HEK293 (cell line): Measurements from ENCODE around the gene PDE4D.

ENCODE experiments used
- CTCF ChIA-PET: fragments of 350-600 bp; formaldehyde crosslinking; extraction: SDS; loops from one replicate; lab custom pipeline; 2021; ENCODE audit warnings: antibody characterized with exemption; lab: Yijun Ruan, JAX
- POLR2A ChIA-PET: fragments of 300-600 bp; formaldehyde crosslinking; extraction: SDS; loops from one replicate; lab custom pipeline; 2020; ENCODE audit warnings: antibody characterized with exemption, inconsistent platforms; lab: Yijun Ruan, JAX
- H3K27ac ChIP-seq: fragments of 200-500 bp; sonication (Bioruptor generic); 2 replicates; pipeline ENCODE4 v1.5.1; 2014; ENCODE audit warnings: low read depth, low read length, control low read depth, inconsistent platforms; ENCODE audit errors: extremely low read depth
- H3K36me3 ChIP-seq, 2 experiments: fragments of 200-500 bp in 1 of 2; sonication (Bioruptor generic) in 1 of 2; 1 replicate in 1 of 2; 2 replicates in 1 of 2; pipeline ENCODE4 v1.5.1; 2014 to 2017; ENCODE audit warnings: inconsistent platforms in 2 of 2, low read length in 2 of 2; ENCODE audit not compliant: control insufficient read depth in 2 of 2, insufficient read depth in 1 of 2
- H3K4me1 ChIP-seq: fragments of 200-500 bp; sonication (Bioruptor generic); 2 replicates; pipeline ENCODE4 v1.5.1; 2014; ENCODE audit warnings: mild to moderate bottlenecking, low read length, inconsistent platforms; ENCODE audit not compliant: control insufficient read depth, insufficient read depth
- H3K4me3 ChIP-seq: 2 replicates; pipeline ENCODE4 v1.5.1; 2011; ENCODE audit warnings: low read depth, mild to moderate bottlenecking, control low read depth, low read length, moderate library complexity
- H3K9me3 ChIP-seq: fragments of 200-500 bp; sonication (Bioruptor generic); 2 replicates; pipeline ENCODE4 v1.5.1; 2014; ENCODE audit warnings: low read depth, low read length, inconsistent platforms; ENCODE audit not compliant: control insufficient read depth, insufficient read depth
- KLF10 ChIP-seq: fragments of 450-650 bp; IDR thresholded peaks from 2 replicates; pipeline ENCODE4 v1.5.1; 2018; ENCODE audit warnings: missing biosample characterization, mild to moderate bottlenecking, missing genetic modification characterization
- KLF7 ChIP-seq: fragments of 450-650 bp; formaldehyde crosslinking; IDR thresholded peaks from 2 replicates; pipeline ENCODE4 v1.5.1; 2016; ENCODE audit warnings: missing biosample characterization, missing genetic modification characterization, borderline replicate concordance
- PRDM10 ChIP-seq: fragments of 450-650 bp; formaldehyde crosslinking; IDR thresholded peaks from 2 replicates; pipeline ENCODE4 v1.5.1; 2016; ENCODE audit warnings: missing biosample characterization, missing genetic modification characterization
- ZNF114 ChIP-seq: fragments of 450-650 bp; formaldehyde crosslinking; IDR thresholded peaks from 2 replicates; pipeline ENCODE4 v1.5.0; 2017; ENCODE audit warnings: missing biosample characterization, missing genetic modification characterization
- ZNF335 ChIP-seq: fragments of 450-650 bp; formaldehyde crosslinking; conservative IDR thresholded peaks from 2 replicates; pipeline ENCODE4 v1.5.1; 2016; ENCODE audit warnings: missing biosample characterization, missing genetic modification characterization
- ZNF341 ChIP-seq: fragments of 450-650 bp; formaldehyde crosslinking; IDR thresholded peaks from 2 replicates; pipeline ENCODE4; 2016; ENCODE audit warnings: low read depth, missing biosample characterization, missing genetic modification characterization
- ZNF600 ChIP-seq: fragments of 450-650 bp; formaldehyde crosslinking; IDR thresholded peaks from 2 replicates; pipeline ENCODE4 v1.5.1; 2016; ENCODE audit warnings: missing biosample characterization, missing genetic modification characterization
- ZNF664 ChIP-seq: fragments of 450-650 bp; formaldehyde crosslinking; IDR thresholded peaks from 2 replicates; pipeline ENCODE4 v1.5.1; 2016; ENCODE audit warnings: missing biosample characterization, missing genetic modification characterization
- ZNF670 ChIP-seq: fragments of 450-650 bp; formaldehyde crosslinking; IDR thresholded peaks from 2 replicates; pipeline ENCODE4 v1.5.1; 2016; ENCODE audit warnings: missing biosample characterization, missing genetic modification characterization, low read depth
- ZSCAN23 ChIP-seq: fragments of 450-650 bp; formaldehyde crosslinking; IDR thresholded peaks from 2 replicates; pipeline ENCODE4 v1.5.1; 2016; ENCODE audit warnings: missing biosample characterization, missing genetic modification characterization
- ZSCAN4 ChIP-seq: fragments of 450-650 bp; formaldehyde crosslinking; IDR thresholded peaks from 2 replicates; pipeline ENCODE4 v1.5.1; 2017; ENCODE audit warnings: missing biosample characterization, missing genetic modification characterization
- TF ChIP-seq, protein P1 (sequence below): fragments of 450-650 bp; formaldehyde crosslinking; IDR thresholded peaks from 2 replicates; pipeline ENCODE4 v1.5.1; 2016; ENCODE audit warnings: missing biosample characterization, missing genetic modification characterization
- TF ChIP-seq, protein P2 (sequence below): fragments of 450-650 bp; formaldehyde crosslinking; IDR thresholded peaks from 2 replicates; pipeline ENCODE4 v1.5.1; 2016; ENCODE audit warnings: missing biosample characterization, missing genetic modification characterization

PDE4D gene

GRCh38 chr5:59757442-59757841 is 136.1 kb downstream of the PDE4D start:
- Histone ChIP-seq H3K27ac (no peak overlapping the region), H3K36me3 (no peaks in the 10 kb centered on the region), H3K9me3 (no peaks in the 10 kb centered on the region)
- POLR2A ChIA-PET = no interaction called here
- TF ChIP-seq, protein P1, sequence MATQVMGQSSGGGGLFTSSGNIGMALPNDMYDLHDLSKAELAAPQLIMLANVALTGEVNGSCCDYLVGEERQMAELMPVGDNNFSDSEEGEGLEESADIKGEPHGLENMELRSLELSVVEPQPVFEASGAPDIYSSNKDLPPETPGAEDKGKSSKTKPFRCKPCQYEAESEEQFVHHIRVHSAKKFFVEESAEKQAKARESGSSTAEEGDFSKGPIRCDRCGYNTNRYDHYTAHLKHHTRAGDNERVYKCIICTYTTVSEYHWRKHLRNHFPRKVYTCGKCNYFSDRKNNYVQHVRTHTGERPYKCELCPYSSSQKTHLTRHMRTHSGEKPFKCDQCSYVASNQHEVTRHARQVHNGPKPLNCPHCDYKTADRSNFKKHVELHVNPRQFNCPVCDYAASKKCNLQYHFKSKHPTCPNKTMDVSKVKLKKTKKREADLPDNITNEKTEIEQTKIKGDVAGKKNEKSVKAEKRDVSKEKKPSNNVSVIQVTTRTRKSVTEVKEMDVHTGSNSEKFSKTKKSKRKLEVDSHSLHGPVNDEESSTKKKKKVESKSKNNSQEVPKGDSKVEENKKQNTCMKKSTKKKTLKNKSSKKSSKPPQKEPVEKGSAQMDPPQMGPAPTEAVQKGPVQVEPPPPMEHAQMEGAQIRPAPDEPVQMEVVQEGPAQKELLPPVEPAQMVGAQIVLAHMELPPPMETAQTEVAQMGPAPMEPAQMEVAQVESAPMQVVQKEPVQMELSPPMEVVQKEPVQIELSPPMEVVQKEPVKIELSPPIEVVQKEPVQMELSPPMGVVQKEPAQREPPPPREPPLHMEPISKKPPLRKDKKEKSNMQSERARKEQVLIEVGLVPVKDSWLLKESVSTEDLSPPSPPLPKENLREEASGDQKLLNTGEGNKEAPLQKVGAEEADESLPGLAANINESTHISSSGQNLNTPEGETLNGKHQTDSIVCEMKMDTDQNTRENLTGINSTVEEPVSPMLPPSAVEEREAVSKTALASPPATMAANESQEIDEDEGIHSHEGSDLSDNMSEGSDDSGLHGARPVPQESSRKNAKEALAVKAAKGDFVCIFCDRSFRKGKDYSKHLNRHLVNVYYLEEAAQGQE (tag by site-specific recombination) = no peak
- 0 out of 2 replicates have a peak, but pooled peaks have one; percentile 10 for TF ChIP-seq ZNF335 (tag by site-specific recombination)
- TF ChIP-seq KLF10 (tag by site-specific recombination) = no peak
- no peak for TF ChIP-seq ZSCAN23
- no peak for TF ChIP-seq ZNF670 (tag by site-specific recombination)
- peak; percentile 54 for TF ChIP-seq ZNF341 (tag by site-specific recombination)
- TF ChIP-seq ZNF600 (tag by site-specific recombination) = peak; percentile 31; the same call in 1 of the 2 replicates
- TF ChIP-seq, all 188 proteins: peak for 3
- Histone ChIP-seq H3K4me3 (no peak overlapping the region), H3K4me1 (peaks cover 25% of the 10 kb centered on the region)
- CTCF ChIA-PET = interaction anchor here (0.6 to 1.2 kb wide), 2 partner anchors 53 to 888 kb away, joined by 3 read pairs; no protein-coding TSS in a partner anchor

DNA sequence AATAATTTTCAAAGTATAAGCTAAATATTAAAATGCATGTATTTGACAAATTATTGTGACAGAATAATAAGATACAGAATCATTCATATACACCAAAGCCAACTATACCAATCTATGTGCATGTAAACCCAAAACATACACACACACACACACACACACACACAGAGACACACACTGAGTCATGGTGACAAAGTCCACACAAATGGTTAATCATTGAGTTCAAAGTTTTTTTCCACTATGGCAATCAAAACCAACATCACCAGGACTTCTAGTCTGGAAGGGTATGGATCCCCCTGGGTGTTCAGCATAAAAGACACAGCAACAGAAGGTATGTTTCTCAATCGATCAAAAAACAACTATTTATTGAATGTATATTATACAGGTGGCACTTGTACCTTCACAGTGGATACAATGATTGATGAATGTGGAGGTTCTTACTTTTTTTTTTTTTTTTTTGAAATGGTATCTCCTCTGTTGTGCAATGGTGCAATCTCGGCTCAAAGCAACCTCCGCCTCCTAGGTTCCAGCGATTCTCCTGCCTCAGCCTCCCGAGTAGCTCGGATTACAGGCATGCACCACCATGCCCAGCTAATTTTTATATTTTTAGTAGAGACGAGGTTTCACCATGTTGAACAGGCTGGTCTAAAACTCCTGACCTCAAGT is 137.0 kb downstream of the PDE4D start:
- CTCF ChIA-PET = interaction anchor here (0.6 to 1.2 kb wide), 3 partner anchors 54 to 976 kb away, joined by 3 read pairs; no protein-coding TSS in a partner anchor
- Histone ChIP-seq H3K9me3 (no peaks in the 10 kb centered on the region), H3K4me3 (no peak overlapping the region), H3K36me3 (no peaks in the 10 kb centered on the region), H3K4me1 (peaks cover 31% of the 10 kb centered on the region), H3K27ac (no peak overlapping the region)
- POLR2A ChIA-PET = no interaction called here
- TF ChIP-seq KLF7 (tag by site-specific recombination) = no peak
- TF ChIP-seq PRDM10 = peak; percentile 64
- peak; percentile 70 for TF ChIP-seq ZSCAN4 (tag by site-specific recombination)
- no peak for TF ChIP-seq ZNF114 (tag by site-specific recombination)

DNA sequence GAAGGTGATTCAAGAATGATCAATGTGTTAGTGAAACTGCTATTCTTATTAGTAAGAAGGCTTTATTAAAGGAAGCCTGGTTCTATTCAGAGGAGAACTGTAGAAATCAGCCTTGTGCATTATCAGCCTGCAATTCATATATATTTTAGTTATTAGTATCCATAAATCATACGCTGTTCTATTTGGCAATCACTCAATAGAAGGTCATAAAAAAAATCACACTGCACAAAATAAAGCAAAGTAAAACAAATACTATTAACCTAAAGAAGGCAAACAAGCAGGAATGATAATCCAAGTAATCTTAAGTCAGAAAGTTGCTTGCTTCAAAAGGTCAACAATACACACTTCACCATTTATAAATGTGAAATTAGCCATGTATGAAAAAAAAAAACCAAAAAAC is 138.1 kb downstream of the PDE4D start:
- Histone ChIP-seq H3K27ac (no peak overlapping the region), H3K4me3 (no peak overlapping the region), H3K9me3 (no peaks in the 10 kb centered on the region), H3K4me1 (peaks cover 32% of the 10 kb centered on the region), H3K36me3 (no peaks in the 10 kb centered on the region)
- CTCF ChIA-PET = no interaction called here
- TF ChIP-seq, protein P2, sequence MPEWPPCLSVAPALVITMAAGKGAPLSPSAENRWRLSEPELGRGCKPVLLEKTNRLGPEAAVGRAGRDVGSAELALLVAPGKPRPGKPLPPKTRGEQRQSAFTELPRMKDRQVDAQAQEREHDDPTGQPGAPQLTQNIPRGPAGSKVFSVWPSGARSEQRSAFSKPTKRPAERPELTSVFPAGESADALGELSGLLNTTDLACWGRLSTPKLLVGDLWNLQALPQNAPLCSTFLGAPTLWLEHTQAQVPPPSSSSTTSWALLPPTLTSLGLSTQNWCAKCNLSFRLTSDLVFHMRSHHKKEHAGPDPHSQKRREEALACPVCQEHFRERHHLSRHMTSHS (tag by site-specific recombination) = no peak
- peak; percentile 60; the same call in 1 of the 2 replicates for TF ChIP-seq ZNF664 (tag by site-specific recombination)
- POLR2A ChIA-PET = no interaction called here
